HCT116 (cell line): ENCODE measurements around the gene PARP9. TPM values are rescaled to one million over a fixed set of nuclear protein-coding genes. Genes with fewer than 3 reads are reported as not detected.

Experiments
- ATAC-seq: fragments of 200-7000 bp; cut with Tn5 transposase; 2 replicates; pipeline ENCODE4 v1.9.1; 2020; ENCODE audit warnings: mild to moderate bottlenecking, moderate library complexity
- BruUV-seq: library from RNA; stranded (reverse); fragments of 400-500 nt; replicated peaks from 2 replicates; lab custom pipeline; 2021; lab: Mats Ljungman, UMichigan
- CTCF ChIA-PET: fragments of 300-600 bp; sonication (Branson Sonifier 250); formaldehyde crosslinking; loops from one replicate; lab custom pipeline; 2021; ENCODE audit warnings: antibody characterized with exemption; lab: Charles Lee
- POLR2A ChIA-PET: fragments of 300-600, 350-600 bp; sonication (Branson Sonifier 250); formaldehyde crosslinking; loops from one replicate; lab custom pipeline; 2021; ENCODE audit warnings: antibody characterized with exemption; lab: Charles Lee
- RAD21 ChIA-PET, 2 experiments: fragments of 300-600 bp; sonication (Branson Sonifier 250); formaldehyde crosslinking; loops; one replicate each; lab custom pipeline; 2023; ENCODE audit warnings: low total read pairs in 2 of 2; ENCODE audit not compliant: uncharacterized antibody in 2 of 2, unreplicated experiment in 2 of 2, low non-redundant PET in 1 of 2; lab: Charles Lee
- DNase-seq: peaks from one replicate; pipeline ENCODE4 v3.0.0-alpha.2; 2010; ENCODE audit warnings: low read depth, low spot score
- H2AFZ ChIP-seq: fragments of 200-600 bp; shearing (Covaris generic), sonication (generic); 2 replicates; pipeline ENCODE4 v1.6.1; 2017; ENCODE audit warnings: low read depth, mixed run types, mixed read lengths, antibody characterized with exemption, low read length; ENCODE audit not compliant: poor library complexity, severe bottlenecking
- H3K27ac ChIP-seq: 2 replicates; pipeline ENCODE4 v1.5.1; 2012; ENCODE audit warnings: low read depth, low read length
- H3K27me3 ChIP-seq: fragments of 200-600 bp; sonication (generic); 2 replicates; pipeline ENCODE4 v1.6.1; 2016; ENCODE audit warnings: mixed run types, low read length, mixed read lengths; ENCODE audit not compliant: insufficient read depth
- H3K36me3 ChIP-seq, 2 experiments: fragments of 200-500 bp in 1 of 2; fragments of 200-600 bp in 1 of 2; sonication (Bioruptor generic) in 1 of 2; sonication (generic) in 1 of 2; 2 replicates each; pipeline versions ENCODE4 v1.5.1 to v1.6.1; 2014 to 2016; ENCODE audit warnings: low read length in 2 of 2, inconsistent platforms in 1 of 2, mixed read lengths in 1 of 2, mixed run types in 1 of 2; ENCODE audit not compliant: insufficient read depth in 2 of 2, control insufficient read depth in 1 of 2
- H3K4me1 ChIP-seq, 2 experiments: fragments of 200-600 bp in 1 of 2; sonication (generic) in 1 of 2; 2 replicates each; pipeline versions ENCODE4 v1.5.1 to v1.6.1; 2012 to 2017; ENCODE audit warnings: low read length in 2 of 2, inconsistent platforms in 1 of 2, mild to moderate bottlenecking in 1 of 2, mixed read lengths in 1 of 2, mixed run types in 1 of 2, moderate library complexity in 1 of 2; ENCODE audit not compliant: insufficient read depth in 2 of 2, control insufficient read depth in 1 of 2
- H3K4me2 ChIP-seq: fragments of 200-600 bp; sonication (generic); 2 replicates; pipeline ENCODE4 v1.6.1; 2017; ENCODE audit warnings: mixed run types, low read length, mixed read lengths
- H3K4me3 ChIP-seq, 2 experiments: fragments of 200-600 bp in 1 of 2; sonication (generic) in 1 of 2; replicated peaks in 1 of 2; 2 replicates each; pipeline ENCODE4 v1.5.1; 2011 to 2016; ENCODE audit warnings: low read length in 2 of 2, control low read depth in 1 of 2, low read depth in 1 of 2, mild to moderate bottlenecking in 1 of 2, mixed read lengths in 1 of 2, mixed run types in 1 of 2
- H3K79me2 ChIP-seq: fragments of 200-600 bp; sonication (generic); 2 replicates; pipeline ENCODE4 v1.6.1; 2017; ENCODE audit warnings: mild to moderate bottlenecking, mixed run types, low read length, moderate library complexity, mixed read lengths; ENCODE audit not compliant: insufficient read depth
- H3K9ac ChIP-seq: fragments of 200-600 bp; sonication (generic); 2 replicates; pipeline ENCODE4 v1.6.1; 2016; ENCODE audit warnings: low read length, mixed read lengths
- H3K9me2 ChIP-seq: fragments of 200-600 bp; sonication (generic), shearing (Covaris generic); 2 replicates; pipeline ENCODE4 v1.6.1; 2017; ENCODE audit warnings: mixed run types, mild to moderate bottlenecking, moderate library complexity; ENCODE audit not compliant: insufficient read depth
- H3K9me3 ChIP-seq, 2 experiments: fragments of 200-500 bp in 1 of 2; fragments of 200-600 bp in 1 of 2; sonication (Bioruptor generic) in 1 of 2; sonication (generic) in 1 of 2; 2 replicates each; pipeline ENCODE4 v1.6.1; 2014 to 2017; ENCODE audit warnings: low read length in 2 of 2, mixed read lengths in 2 of 2, inconsistent platforms in 1 of 2, low read depth in 1 of 2, mild to moderate bottlenecking in 1 of 2, mixed run types in 1 of 2, moderate library complexity in 1 of 2; ENCODE audit not compliant: control insufficient read depth in 1 of 2, insufficient read depth in 1 of 2
- H4K20me1 ChIP-seq: fragments of 200-600 bp; sonication (generic), shearing (Covaris generic); 2 replicates; pipeline ENCODE4 v1.6.1; 2017; ENCODE audit warnings: mixed run types, mild to moderate bottlenecking, moderate library complexity; ENCODE audit not compliant: insufficient read depth
- CBX3 ChIP-seq: IDR thresholded peaks from 2 replicates; pipeline ENCODE4 v1.6.1; 2012; ENCODE audit warnings: low read depth
- ELF1 ChIP-seq: IDR thresholded peaks from 2 replicates; pipeline ENCODE4 v1.6.1; 2012; ENCODE audit warnings: low read depth, borderline replicate concordance
- EZH2 ChIP-seq: fragments of 200-600 bp; sonication (generic); IDR thresholded peaks from 2 replicates; pipeline ENCODE4 v1.6.1; 2017; ENCODE audit warnings: antibody characterized with exemption, mixed run types
- EZH2phosphoT487 ChIP-seq: fragments of 200-600 bp; IDR thresholded peaks from 2 replicates; pipeline ENCODE4 v1.6.1; 2018; ENCODE audit warnings: antibody characterized with exemption, borderline replicate concordance
- FOSL1 ChIP-seq: IDR thresholded peaks from 2 replicates; pipeline ENCODE4 v1.6.1; 2012; ENCODE audit warnings: low read depth
- JUND ChIP-seq: IDR thresholded peaks from 2 replicates; pipeline ENCODE4 v1.6.1; 2012
- POLR2A ChIP-seq: IDR thresholded peaks from 2 replicates; pipeline ENCODE4 v1.7.0; 2011; ENCODE audit warnings: borderline replicate concordance; ENCODE audit not compliant: insufficient read depth, insufficient read length; ENCODE audit errors: extremely low read depth
- REST ChIP-seq: IDR thresholded peaks from 2 replicates; pipeline ENCODE4 v1.6.1; 2012; ENCODE audit warnings: low read depth
- SIN3A ChIP-seq: IDR thresholded peaks from 2 replicates; pipeline ENCODE4 v1.6.1; 2012; ENCODE audit warnings: low read depth
- SRF ChIP-seq: IDR thresholded peaks from 2 replicates; pipeline ENCODE4 v1.6.1; 2012; ENCODE audit warnings: low read depth
- ZBTB33 ChIP-seq: IDR thresholded peaks from 2 replicates; pipeline ENCODE4 v1.6.1; 2011; ENCODE audit warnings: mild to moderate bottlenecking, low read length, moderate library complexity; ENCODE audit not compliant: insufficient replicate concordance; ENCODE audit errors: extremely low read depth
- intact Hi-C: fragments of 100-400 bp; cut with micrococcal nuclease; formaldehyde crosslinking; loops from 2 replicates; pipeline ENCODE4 v1.10.0; 2022
- total RNA-seq: library from RNA; stranded (reverse); gene quantifications from one replicate; pipeline ENCODE4 v1.2.1, GENCODE V29; 2021; ENCODE audit not compliant: unreplicated experiment
- TF ChIP-seq, protein P1 (sequence below): IDR thresholded peaks from 2 replicates; pipeline ENCODE4 v1.6.1; 2012

The PARP9 gene
- total RNA-seq, 1 experiment from 2014 or later: 9.5 TPM

- intact Hi-C loops: no loop called here
- ATAC-seq (no peak), DNase-seq (no peak)
- TF ChIP-seq REST (no peak), FOSL1 (no peak), ZBTB33 (no peak), EZH2phosphoT487 (no peak), CBX3 (no peak), JUND (no peak), SIN3A (no peak), EZH2 (no peak), POLR2A (no peak), ELF1 (no peak), SRF (no peak)
- TF ChIP-seq, protein P1, sequence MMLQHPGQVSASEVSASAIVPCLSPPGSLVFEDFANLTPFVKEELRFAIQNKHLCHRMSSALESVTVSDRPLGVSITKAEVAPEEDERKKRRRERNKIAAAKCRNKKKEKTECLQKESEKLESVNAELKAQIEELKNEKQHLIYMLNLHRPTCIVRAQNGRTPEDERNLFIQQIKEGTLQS: no peak
- H2AFZ ChIP-seq: no peak overlapping the region
- H3K36me3 ChIP-seq: no peaks in the 10 kb centered on the region
- H3K9me3 ChIP-seq: no peaks in the 10 kb centered on the region
- H3K9me2 ChIP-seq: no peaks in the 10 kb centered on the region
- H3K27ac ChIP-seq: no peak overlapping the region
- H4K20me1 ChIP-seq: no peaks in the 10 kb centered on the region
- no peak overlapping the region for H3K4me2 ChIP-seq
- H3K4me1 ChIP-seq: no peaks in the 10 kb centered on the region
- RAD21 ChIA-PET: no interaction called here
- H3K79me2 ChIP-seq: no peaks in the 10 kb centered on the region
- H3K27me3 ChIP-seq: no peaks in the 10 kb centered on the region
- POLR2A ChIA-PET: no interaction called here
- no peak overlapping the region for H3K9ac ChIP-seq
- CTCF ChIA-PET: no interaction called here
- no TSS peak for BruUV-seq
- H3K4me3 ChIP-seq: no peak overlapping the region
Measured at GRCh38 chr3:122598556-122598955, 34.5 kb upstream of the PARP9 start.
